Measurements from ENCODE around the gene TBC1D9B.

The TBC1D9B gene

DNA sequence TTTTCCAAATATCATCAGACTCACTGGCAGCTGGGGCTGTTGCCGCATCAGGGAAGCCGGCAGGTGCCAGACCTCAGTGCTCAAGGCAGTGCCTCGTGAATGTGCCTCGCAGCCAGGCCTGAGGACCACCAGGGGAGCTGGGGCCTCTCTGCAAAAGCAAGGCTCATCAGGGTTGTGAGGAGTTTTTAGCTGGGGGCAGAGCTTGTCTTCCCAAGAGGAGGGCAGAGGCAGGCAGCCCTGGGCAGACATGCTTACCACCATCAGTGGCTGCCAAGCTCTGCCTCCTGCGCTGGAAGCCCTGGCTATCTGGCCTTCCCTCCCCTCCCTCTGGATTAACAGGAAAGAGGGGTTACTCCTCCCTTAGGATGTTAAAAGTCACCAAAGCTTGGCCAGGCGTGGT lies 8.8 kb upstream of the TBC1D9B start:
- FAIRE-seq (no peak), DNase-seq (ENCODE audit: insufficient read length, low spot score) (no peak)
- TF ChIP-seq, protein P1, sequence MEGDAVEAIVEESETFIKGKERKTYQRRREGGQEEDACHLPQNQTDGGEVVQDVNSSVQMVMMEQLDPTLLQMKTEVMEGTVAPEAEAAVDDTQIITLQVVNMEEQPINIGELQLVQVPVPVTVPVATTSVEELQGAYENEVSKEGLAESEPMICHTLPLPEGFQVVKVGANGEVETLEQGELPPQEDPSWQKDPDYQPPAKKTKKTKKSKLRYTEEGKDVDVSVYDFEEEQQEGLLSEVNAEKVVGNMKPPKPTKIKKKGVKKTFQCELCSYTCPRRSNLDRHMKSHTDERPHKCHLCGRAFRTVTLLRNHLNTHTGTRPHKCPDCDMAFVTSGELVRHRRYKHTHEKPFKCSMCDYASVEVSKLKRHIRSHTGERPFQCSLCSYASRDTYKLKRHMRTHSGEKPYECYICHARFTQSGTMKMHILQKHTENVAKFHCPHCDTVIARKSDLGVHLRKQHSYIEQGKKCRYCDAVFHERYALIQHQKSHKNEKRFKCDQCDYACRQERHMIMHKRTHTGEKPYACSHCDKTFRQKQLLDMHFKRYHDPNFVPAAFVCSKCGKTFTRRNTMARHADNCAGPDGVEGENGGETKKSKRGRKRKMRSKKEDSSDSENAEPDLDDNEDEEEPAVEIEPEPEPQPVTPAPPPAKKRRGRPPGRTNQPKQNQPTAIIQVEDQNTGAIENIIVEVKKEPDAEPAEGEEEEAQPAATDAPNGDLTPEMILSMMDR (IDR thresholded peaks at IDR 0.05; ENCODE audit: insufficient read depth, missing control alignments): no peak

DNA sequence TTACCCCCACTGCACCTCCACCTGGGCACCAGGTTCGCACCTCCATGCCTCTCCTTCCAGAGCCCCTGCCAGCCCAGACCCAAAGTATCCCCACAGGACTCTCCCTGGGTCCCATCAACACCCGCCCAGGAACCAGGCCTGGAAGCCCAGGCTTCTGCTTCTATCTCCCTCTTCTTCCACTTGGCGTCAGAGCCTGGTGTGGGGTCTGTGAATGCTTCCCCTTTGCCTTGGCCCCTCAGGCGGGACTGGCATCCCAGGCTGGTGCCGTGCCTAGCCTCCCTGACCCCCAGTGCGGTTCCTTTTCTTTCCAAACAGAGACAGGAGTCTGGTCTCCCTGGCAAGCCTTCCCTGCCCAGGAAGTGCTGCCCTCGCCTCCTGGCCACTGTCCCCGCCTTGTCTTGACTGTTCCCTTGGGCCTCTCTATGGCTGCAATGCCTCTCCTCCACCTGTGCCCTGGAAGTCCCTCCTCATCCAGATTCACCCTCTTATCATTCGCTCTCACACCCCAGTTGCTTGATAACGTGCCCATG lies 7.8 kb upstream of the TBC1D9B start:
- TF ChIP-seq, protein P1 (IDR thresholded peaks at IDR 0.05; ENCODE audit: insufficient read depth, missing control alignments): no peak
- FAIRE-seq (no peak), DNase-seq (ENCODE audit: insufficient read length, low spot score) (no peak)

DNA sequence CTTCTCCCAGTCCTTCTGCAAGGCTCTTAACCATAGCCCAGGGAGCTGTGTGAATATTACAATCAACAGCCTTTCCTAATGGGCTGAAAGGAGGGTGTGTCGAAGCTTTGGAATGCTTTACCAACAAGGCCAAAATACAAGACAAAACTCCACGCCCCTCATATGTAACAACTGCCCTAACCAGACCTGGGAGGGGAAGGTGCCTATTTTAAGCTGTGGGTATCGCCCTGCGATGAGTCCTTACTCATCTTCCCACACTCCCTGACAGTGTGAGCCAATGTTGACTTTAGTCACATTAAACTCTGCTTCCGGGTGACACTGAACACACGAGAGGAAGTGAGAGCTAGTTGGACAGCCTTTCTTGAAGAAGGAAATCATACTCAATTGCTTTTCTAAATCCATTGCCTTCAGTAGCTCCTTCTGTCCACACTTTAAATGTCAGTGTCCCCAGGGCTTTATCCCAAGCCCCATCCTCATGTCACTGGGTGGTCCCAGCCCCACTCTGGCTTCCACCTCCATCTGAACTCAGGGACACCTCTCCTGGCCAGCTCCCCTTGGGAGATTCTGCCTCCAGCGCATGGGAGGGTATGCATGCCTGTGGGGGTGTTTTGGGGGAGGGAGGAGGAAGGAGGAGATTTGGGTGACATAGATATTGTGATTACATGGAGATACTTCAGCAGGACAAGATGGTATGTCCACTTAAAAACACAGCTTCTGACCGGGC lies 6.5 kb upstream of the TBC1D9B start:
- TF ChIP-seq, protein P1 (IDR thresholded peaks at IDR 0.05; ENCODE audit: insufficient read depth, missing control alignments): no peak
- DNase-seq (ENCODE audit: insufficient read length, low spot score) (no peak), FAIRE-seq (no peak)

DNA sequence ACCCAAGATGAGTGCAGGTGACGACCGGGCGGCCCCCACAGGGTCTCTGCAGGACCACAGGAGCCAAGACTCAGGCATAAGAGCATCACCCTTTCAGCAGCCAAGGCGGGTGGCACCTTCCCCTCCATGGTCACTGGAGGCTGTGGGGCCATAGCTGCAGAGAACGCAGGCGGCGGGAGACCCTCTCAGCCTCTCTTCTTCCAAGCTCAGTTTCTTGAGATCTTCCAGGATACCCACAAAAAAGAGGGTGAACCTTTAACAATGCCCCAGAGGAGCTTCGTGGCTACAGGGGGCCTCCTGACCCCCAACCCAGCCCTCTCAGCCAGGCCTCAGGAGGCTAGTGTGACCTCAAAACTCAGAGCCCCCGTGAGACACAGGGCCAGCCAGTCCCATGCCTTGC lies 5.8 kb upstream of the TBC1D9B start:
- no peak for DNase-seq (ENCODE audit: insufficient read length, low spot score)

DNA sequence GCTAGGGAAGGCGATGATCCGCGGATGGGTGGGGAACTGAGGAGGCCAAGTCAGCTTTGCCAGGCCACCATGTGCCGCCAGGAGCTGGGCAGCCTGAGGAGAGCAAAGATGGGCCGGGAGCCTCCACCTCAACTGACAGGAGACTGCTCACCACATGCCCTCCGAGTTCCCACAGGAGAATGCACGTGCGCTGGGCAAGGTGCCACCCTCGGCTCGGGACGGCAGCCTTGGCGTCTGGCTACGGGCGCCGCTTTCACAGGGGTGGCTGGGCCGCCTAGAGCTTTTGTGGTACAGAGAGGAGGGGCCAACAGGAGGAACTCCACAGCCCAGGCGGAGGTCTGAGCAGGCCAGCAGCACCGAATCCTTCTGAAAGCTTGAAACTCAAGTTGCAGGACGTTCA lies 5.3 kb upstream of the TBC1D9B start:
- no peak for FAIRE-seq
- no peak for DNase-seq (ENCODE audit: insufficient read length, low spot score)
- TF ChIP-seq, protein P1 (IDR thresholded peaks at IDR 0.05; ENCODE audit: insufficient read depth, missing control alignments): no peak

More for the DNA sequence above, 5.8 kb upstream of the TBC1D9B start:
- TF ChIP-seq, protein P1 (IDR thresholded peaks at IDR 0.05; ENCODE audit: insufficient read depth, missing control alignments): no peak
- no peak for FAIRE-seq

DNA sequence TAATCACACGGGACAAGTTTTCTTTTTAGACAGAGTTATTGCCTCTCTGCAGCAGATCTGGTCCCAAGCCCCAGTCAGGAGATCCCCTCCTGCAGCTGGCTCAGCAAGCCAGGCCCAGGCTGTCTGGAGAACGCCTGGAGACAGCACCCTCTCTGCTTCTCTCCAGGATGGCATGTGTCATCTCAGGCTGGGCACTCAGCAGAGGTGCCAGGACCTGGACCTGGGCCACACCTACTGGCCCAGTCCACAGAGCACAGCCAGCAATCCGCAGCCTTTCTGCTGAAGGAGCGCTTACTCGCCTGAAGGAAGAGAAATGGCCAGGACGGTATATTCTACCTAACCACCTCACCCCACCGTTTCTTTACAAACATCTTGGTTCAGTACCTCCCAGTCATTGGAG lies 4.7 kb upstream of the TBC1D9B start:
- FAIRE-seq (no peak), DNase-seq (ENCODE audit: insufficient read length, low spot score) (no peak)
- TF ChIP-seq, protein P1 (IDR thresholded peaks at IDR 0.05; ENCODE audit: insufficient read depth, missing control alignments): no peak

DNA sequence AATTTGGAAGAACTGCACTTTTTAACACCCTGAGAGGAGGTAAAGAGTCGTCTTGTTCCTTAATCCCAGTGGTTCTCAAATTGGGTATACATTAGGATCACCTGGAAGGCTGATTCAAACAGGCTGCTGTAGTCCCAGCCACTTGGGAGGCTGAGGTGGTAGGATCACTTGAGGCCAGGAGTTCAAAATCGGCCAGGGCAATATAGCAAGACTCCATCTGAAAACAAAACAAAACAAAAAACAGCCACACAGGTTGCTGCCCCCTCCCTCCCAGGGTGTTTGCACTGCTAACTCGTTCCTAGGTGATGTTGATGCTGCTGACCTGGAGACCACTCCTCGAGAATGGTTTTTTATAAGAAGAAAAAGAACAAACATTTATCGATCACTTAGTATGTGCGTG lies 1.5 kb upstream of the TBC1D9B start:
- DNase-seq (ENCODE audit: insufficient read length, low spot score): no peak
- TF ChIP-seq, protein P1 (IDR thresholded peaks at IDR 0.05; ENCODE audit: insufficient read depth, missing control alignments): no peak
- FAIRE-seq: no peak
